ENCODE measurements around the gene ACSS3.
"Not testable (repeated sequence)": the region's sequence is repeated elsewhere in the genome, so short reads cannot be mapped to it uniquely, and the experiment has no call there.

ACSS3 gene

GRCh38 chr12:81170072-81170471, 92.2 kb downstream of the ACSS3 start:
- DNase-seq: no peak

DNA sequence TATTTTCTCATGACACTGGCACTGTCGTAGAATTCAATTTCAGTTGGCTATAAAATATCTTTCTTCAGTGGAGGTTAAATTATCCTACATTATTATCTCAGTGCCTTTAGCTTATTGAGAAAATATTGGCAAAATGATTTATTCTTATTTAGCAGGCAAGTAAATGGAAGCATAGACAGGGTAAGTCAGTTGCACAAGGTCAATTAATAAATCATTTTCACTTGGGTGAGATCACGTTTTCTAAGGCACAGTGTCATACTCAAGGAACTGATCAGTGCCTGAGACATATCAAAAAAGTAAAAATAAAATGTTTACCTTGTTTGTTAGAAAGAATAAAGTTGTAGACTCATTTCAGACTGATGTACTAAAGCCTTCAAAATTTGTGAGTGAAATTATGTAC, 95.0 kb downstream of the ACSS3 start:
- DNase-seq: no peak

DNA sequence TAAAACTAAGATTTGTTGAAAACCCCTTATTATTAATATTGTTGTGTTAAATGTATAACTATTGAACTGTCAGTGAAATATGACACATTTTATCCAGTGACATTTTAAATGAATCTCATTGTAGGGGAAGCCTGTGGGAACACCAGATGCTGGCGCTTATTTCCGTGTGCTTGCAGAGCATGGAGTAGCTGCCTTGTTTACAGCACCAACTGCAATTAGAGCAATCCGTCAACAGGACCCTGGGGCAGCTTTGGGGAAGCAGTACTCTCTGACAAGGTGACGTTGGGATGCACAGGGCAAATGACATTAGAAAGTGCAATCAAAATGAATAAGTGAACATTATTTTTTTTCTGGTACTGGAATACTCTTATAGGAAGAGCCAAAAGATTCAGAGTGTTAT, 96.8 kb downstream of the ACSS3 start:
- DNase-seq: no peak

GRCh38 chr12:81176796-81177195, 98.9 kb downstream of the ACSS3 start:
- no peak for DNase-seq

DNA sequence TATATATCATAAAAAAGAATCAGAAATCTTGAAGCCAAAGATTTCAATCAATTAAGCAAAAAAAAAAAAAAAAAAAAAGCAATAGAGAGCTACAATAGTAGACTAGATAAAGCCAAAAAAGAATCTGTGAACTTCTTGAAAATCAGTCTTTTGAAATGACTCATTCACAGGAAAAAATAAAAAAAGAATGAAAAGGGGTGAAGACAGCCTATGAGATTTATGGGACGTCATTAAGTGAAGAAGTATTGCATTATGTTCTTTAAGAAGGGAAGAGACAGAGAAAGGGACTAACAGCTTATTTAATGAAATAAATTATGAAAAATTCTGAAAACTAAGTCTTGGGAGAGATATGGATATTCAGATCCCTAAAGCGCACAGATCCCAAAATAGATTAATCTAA, 103.8 kb downstream of the ACSS3 start:
- DNase-seq: no peak

DNA sequence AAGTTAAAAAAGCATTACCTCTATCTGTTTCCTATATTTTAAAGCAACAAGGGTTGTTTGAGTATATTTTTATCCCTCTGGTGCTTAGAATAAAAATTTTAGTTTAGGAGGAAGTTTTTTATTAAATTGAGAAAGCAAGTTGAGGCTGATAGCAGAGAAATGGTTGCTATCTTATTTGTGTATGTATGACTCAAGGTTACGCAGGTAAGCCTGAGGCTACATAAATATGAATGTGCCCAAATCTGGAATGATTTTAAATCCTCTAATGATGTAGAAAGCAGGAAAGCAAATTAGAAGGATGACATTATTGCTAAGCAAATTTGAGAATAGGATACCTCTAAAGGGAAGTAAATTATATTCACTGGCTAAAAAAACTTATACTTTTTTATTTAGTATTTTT, 109.8 kb downstream of the ACSS3 start:
- no peak for DNase-seq

GRCh38 chr12:81196595-81196994, 118.7 kb downstream of the ACSS3 start:
- no peak for DNase-seq

DNA sequence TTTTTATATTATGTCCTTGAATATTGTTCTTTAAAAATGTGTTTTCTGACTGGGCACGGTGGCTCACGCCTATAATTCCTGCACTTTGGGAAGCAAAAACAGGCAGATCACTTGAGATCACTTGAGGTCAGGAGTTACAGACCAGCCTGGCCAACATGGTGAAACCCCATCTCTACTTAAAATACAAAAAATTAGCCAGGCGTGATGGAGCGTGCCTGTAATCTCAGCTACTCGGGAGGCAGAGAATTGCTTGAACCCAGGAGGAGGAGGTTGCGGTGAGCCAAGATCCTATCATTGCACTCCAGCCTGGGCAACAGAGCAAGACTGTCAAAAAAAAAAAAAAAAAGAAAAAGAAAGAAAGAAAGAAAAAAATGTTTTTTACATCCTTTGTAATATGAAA, 122.7 kb downstream of the ACSS3 start:
- not testable (repeated sequence) for DNase-seq

- no peak for DNase-seq
These were observed 125.9 kb downstream of the ACSS3 start for GRCh38 chr12:81203671-81204204.

- DNase-seq: no peak
These were observed 127.5 kb downstream of the ACSS3 start for GRCh38 chr12:81205416-81205815.

DNA sequence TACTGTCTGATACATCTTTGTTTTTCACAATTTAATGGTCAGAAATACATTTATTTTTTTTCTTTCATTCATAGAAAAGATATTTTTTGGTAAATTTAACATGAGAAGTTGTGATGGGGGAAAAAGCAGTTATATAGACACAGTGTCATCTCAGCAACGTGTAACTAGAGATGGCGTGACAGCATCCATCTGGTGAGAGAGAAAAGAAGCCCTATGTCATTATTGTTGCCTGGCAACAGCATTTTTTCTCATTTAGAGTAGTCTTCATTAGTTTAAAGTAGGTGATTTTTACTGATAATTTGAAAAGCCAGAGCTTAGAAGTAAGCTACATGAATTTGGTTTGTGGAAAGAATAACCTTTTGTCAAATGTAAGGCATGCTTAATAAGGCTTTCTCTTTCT, 128.6 kb downstream of the ACSS3 start:
- no peak for DNase-seq

- DNase-seq: no peak
These were observed 129.3 kb downstream of the ACSS3 start for GRCh38 chr12:81207173-81207572.

DNA sequence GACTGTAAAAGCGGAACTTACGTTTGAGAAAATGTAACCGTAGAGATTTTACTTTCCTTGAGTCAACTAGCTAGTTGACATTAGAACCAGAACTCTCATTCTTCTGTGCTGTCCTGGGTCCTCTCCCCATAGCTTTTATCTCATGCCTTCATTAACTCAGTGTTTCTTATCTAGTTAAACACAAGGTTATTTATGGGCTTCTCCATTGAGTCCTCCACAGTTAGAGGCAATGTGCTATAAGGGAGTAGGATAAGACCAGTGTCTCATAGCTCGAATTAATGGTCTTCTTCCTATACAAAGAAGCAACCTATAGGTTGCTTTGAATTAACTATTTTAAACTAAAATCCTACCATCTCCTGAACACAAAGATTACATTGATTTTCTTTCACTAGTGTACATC, 129.8 kb downstream of the ACSS3 start:
- no peak for DNase-seq

GRCh38 chr12:81208187-81208911, 130.5 kb downstream of the ACSS3 start:
- no peak for DNase-seq

GRCh38 chr12:81209012-81209411, 131.1 kb downstream of the ACSS3 start:
- DNase-seq: no peak

DNA sequence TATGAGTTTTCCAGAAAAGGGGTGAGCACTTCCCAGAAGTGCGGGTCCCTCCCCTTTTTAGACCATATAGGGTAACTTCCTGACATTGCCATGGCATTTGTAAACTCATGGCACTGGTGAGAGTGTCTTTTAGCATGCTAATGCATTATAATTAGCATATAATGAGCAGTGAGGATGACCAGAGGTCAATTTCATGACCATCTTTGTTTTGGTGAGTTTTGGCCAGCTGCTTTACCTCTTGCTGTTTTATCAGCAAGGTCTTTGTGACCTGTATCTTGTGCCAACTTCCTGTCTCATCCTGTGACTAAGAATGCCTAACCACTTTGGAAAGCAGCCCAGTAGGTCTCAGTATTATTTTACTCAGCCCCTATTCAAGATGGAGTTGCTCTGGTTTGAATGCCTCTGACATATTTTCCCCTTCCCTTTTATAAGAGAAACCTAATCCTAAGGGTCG, 131.9 kb downstream of the ACSS3 start:
- not testable (repeated sequence) for DNase-seq

DNA sequence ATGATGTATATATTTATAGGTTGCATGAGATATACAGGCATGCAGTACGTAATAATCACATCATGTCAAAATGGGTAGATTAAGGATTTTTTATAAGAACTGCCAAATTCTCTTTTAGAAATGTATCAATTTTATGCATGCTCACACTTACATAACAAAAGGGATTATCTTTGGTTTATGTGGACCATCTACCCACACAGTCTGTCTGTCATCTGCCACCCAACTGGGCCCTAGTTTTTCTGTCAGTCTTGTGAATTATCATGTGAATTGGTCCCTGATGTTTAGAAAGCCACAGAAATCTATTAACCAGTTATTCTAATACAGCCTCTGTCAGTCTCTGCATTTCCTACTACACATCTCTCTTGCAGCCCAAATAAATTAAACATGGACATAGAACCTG, 133.4 kb downstream of the ACSS3 start:
- DNase-seq: no peak

GRCh38 chr12:81212996-81213696, 135.3 kb downstream of the ACSS3 start:
- DNase-seq: no peak

- no peak for DNase-seq
These were observed 138.9 kb downstream of the ACSS3 start for GRCh38 chr12:81216739-81217138.

DNA sequence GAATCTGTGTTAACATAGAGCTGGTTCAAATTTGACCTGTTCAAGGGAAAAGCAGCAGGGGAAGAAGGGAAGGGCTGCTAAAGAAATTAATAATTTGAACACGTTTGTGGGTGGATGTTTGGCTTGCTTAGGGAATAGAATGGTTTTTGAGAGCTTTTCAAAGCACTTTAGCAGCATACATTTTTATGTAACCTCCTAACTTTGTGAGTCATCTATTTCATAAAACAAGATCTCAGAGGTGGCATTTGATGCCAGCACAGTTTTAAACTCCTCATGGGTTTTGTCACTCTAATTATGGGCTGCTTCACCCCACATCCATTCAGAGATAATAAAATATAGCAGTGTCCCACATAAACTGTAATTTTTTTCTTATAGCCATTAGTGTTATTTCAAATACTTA, 143.8 kb downstream of the ACSS3 start:
- DNase-seq: no peak

DNA sequence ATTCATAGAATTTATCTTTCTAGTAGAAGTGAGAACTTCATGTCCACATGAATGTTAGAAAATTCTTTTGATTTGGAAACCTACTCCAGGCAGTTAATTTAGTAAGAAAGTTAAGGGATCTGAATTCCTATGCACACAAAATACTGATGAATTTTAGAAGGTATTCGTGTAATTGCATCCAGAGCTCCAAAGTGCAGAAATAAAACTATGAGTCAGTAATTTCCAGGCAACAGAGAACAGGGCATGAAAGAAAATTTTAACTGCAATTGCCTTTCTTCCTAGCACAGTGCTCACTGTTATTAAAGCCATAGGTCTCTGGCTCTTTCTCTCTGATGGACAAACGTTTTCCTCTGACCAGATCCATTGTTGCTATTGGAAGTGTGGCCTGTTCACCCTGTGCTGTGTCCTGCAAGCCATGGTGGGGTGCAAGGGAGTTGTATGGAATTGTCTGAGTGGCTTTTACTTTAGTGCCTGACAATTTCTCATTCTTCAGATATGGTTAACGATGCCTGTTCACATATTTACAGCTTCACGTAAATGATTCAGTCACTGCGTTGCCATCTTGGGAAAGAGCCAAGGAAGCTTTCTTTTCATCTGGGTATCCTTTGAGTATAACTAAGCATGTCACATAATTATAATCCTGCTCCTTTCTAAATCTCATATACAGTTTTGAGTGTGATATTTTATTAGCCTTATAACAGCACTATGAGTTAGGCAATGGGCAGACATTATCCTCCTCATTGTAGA, 145.1 kb downstream of the ACSS3 start:
- DNase-seq: no peak

GRCh38 chr12:81224626-81225025, 146.7 kb downstream of the ACSS3 start:
- DNase-seq: no peak

DNA sequence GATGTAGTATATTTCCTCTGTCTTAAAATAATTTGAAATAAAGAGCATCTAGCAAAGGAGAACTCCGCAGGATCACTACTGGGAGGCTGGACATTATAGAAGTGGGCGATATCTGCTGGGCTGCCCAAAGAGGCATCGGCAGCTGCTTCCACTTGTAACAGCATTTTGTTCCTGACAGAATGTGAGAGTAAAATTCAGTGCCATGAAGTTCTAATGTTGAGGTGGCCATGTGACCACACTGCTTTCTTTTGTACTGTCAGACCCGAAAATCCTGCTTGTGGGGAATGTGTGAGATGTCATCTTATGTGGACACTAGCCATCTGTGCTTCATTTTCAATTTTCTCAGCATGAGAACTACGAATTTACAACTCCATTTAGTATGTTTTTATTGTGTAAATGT, 151.9 kb downstream of the ACSS3 start:
- no peak for DNase-seq

Data from CD4-positive, alpha-beta T cell treated with Interleukin-4 for 1 hour (primary cell).